Measurements from ENCODE around the gene DTD1.

DTD1 gene

GRCh38 chr20:18587665-18588573, at the start of gene DTD1:
DTD1 (plus strand) TSS chr20:18588054; CDS start chr20:18588073, 19 bp downstream.
- peak; percentile 79 to 82 for DNase-seq

- no peak for DNase-seq
Observed at GRCh38 chr20:18541741-18542140, 46.1 kb upstream of the DTD1 start.

- no peak for DNase-seq
Observed at GRCh38 chr20:18543216-18543615, 44.6 kb upstream of the DTD1 start.

GRCh38 chr20:18543932-18544331, 43.9 kb upstream of the DTD1 start:
- DNase-seq = no peak

- no peak for DNase-seq
Observed at GRCh38 chr20:18545566-18545965, 42.3 kb upstream of the DTD1 start.

- DNase-seq = no peak
Observed at GRCh38 chr20:18548465-18548864, 39.4 kb upstream of the DTD1 start.

- DNase-seq = no peak
Observed at GRCh38 chr20:18553746-18554145, 34.1 kb upstream of the DTD1 start.

GRCh38 chr20:18566892-18567738, 20.7 kb upstream of the DTD1 start, which contains the start of gene SMIM26:
SMIM26 (plus strand) TSS chr20:18567432; CDS start chr20:18567479, 47 bp downstream.
- peak; percentile 92 to 93 for DNase-seq

GRCh38 chr20:18567739-18568091, 20.1 kb upstream of the DTD1 start:
- DNase-seq = no peak

- DNase-seq = no peak
Observed at GRCh38 chr20:18571009-18571408, 16.8 kb upstream of the DTD1 start.

- no peak for DNase-seq
Observed at GRCh38 chr20:18571578-18571977, 16.3 kb upstream of the DTD1 start.

- DNase-seq = no peak
Observed at GRCh38 chr20:18577942-18578341, 9.9 kb upstream of the DTD1 start.

- no peak for DNase-seq
Observed at GRCh38 chr20:18578581-18578980, 9.3 kb upstream of the DTD1 start.

- DNase-seq = no peak
Observed at GRCh38 chr20:18580012-18580411, 7.8 kb upstream of the DTD1 start.

GRCh38 chr20:18585134-18585533, 2.7 kb upstream of the DTD1 start:
- DNase-seq = no peak

GRCh38 chr20:18588574-18588933, 700 bp downstream of the DTD1 start:
- no peak for DNase-seq

GRCh38 chr20:18589941-18590674, 2.3 kb downstream of the DTD1 start:
- no peak for DNase-seq

GRCh38 chr20:18596270-18596669, 8.4 kb downstream of the DTD1 start:
- no peak for DNase-seq

- DNase-seq = no peak
Observed at GRCh38 chr20:18609741-18610140, 21.9 kb downstream of the DTD1 start.

- DNase-seq = no peak
Observed at GRCh38 chr20:18611492-18611891, 23.6 kb downstream of the DTD1 start.

- no peak for DNase-seq
Observed at GRCh38 chr20:18613553-18613952, 25.7 kb downstream of the DTD1 start.

- no peak for DNase-seq
Observed at GRCh38 chr20:18614244-18614643, 26.4 kb downstream of the DTD1 start.

GRCh38 chr20:18615020-18615650, 27.3 kb downstream of the DTD1 start:
- DNase-seq = no peak
